ENCODE results near the gene SENP8. TPM values are rescaled to one million over a fixed set of nuclear protein-coding genes. Genes with fewer than 3 reads are reported as not detected.

SENP8 gene
- total RNA-seq, 1 experiment from 2014 or later: 1.8 TPM

DNA sequence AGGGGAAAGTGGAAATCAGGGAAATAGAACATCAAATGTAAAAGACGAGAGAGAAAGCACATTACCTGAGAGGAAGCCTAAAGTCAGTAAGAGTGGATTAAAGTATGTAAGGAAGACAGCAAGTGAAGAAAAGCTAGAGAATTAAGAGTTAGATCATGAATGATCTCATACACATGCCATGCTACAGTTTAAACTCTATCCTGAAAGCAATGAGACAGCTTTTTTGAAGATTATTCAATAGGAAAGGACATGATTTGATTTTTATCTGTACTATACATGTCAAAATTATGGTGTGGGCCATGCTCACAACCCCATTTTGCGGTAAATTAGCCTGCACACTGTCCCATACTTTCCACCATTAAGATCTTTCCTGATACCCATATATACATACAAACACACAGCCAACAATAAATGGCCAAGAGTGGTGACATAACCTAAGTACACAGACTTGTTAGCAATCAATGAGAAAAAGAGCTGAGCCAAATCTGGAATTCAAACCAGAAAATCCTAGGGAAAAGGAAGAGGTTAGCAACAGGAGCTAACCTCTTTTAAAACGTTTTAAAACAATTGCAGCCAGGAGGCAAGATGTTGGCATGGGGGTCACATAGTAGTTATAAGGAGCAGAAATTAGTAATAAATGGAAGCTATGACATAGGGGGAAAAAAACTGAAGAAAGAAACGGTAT is 4.7 kb upstream of the SENP8 start:
- no peak for DNase-seq (ENCODE audit: low spot score)

GRCh38 chr15:72116731-72117485 is 1.3 kb upstream of the SENP8 start:
- no peak for DNase-seq (ENCODE audit: low spot score)

GRCh38 chr15:72117486-72118016 is 652 bp upstream of the SENP8 start:
- peak; percentile 46 for DNase-seq (ENCODE audit: low spot score)

DNA sequence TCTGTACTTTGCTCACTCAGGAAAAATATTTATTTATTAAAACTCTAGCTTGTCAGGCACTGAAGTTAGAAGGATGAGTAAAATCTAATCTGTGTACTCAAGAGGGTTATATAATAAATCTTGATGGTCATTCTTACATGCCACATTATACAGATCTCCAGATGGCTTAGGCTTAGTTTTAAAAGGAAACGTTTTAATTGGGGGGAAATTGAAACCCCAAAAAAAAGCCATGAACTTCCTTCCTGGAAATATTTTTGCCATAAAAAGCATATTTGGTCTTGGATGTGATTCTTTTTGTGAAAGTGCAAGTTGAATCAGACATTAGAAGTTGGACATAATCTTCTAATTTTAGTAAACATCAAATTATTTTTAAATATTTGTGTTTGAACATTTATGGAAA is 6.0 kb downstream of the SENP8 start:
- DNase-seq (ENCODE audit: low spot score): no peak

- DNase-seq (ENCODE audit: low spot score): no peak
Observed at GRCh38 chr15:72127724-72128322, 9.6 kb downstream of the SENP8 start.

GRCh38 chr15:72128359-72128758 is 10.2 kb downstream of the SENP8 start:
- no peak for DNase-seq (ENCODE audit: low spot score)

- DNase-seq (ENCODE audit: low spot score): no peak
Observed at GRCh38 chr15:72130272-72130671, 12.1 kb downstream of the SENP8 start.

DNA sequence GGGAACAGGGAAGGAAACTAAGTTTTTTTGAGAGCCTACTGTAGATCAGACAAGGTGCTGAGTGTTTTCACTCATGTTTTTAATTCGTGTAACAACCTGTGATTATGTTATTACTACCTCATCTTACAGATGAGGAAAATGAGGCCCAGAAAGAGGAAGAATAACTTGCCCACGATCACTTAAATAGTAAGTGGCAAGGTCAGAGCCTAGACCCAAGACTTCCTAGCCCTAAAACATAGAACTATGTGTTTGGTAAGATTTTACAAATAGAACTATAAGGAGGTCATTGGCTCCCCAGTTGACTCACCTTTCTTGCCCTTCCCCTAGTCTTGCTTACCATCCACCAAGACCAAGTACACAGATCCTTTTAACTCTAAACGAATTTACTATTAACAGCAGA is 13.7 kb downstream of the SENP8 start:
- no peak for DNase-seq (ENCODE audit: low spot score)

DNA sequence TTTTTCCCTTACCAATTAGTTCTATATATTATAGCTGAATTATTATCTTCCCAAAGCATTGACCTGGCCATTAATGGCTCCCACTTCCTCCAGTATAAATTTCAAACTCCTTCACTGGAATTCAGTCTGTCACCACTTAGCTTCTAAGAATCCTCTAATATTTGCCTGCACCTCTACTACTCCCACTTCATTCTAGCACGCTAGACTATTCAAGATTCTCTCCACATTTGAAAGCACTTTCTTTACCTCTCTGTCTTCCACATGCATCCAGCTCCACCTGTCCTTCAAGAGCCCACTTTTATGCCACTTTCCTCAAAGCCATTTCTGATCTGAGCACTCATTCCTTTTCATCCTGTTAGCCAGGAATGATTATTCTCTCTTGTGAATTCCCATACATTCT is 15.0 kb downstream of the SENP8 start:
- DNase-seq (ENCODE audit: low spot score): no peak

DNA sequence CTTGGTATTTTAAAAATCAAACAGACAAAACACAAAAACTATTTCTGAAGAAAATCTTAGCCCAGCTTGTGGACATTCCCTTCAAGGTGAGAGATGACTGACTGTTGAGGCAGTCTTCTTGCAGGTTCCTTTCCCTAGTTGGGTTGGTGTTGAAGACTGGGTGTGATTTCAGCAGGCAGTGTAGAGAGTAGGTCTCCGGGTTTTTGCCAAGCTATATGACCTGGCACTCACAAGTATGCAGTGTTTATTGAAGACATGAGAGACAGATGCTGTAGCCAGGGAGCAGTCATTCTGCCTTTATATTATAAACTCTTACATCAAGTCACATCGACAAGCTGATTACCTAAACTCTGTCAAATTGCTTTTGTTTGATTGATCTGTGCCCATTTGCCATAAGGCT is 17.5 kb downstream of the SENP8 start:
- DNase-seq (ENCODE audit: low spot score): no peak

- DNase-seq (ENCODE audit: low spot score): no peak
Observed at GRCh38 chr15:72136170-72137051, 18.2 kb downstream of the SENP8 start.

- no peak for DNase-seq (ENCODE audit: low spot score)
Observed at GRCh38 chr15:72139667-72140066, 21.5 kb downstream of the SENP8 start.

DNA sequence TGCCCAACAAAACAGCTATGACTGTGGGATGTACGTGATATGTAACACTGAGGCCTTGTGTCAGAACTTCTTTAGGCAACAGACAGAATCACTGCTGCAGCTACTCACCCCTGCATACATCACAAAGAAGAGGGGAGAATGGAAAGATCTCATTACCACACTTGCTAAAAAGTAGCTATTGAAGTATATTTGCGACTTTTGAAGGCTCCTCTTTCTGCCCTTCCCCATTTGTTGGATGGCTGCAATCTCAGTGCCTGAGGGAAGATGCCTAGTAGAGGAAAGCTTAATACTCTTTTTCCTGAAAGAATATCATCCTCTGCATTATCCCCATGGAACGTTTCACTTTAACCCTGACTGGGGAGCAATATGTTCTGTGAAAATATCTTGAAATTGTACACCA is 21.9 kb downstream of the SENP8 start:
- DNase-seq (ENCODE audit: low spot score): no peak

DNA sequence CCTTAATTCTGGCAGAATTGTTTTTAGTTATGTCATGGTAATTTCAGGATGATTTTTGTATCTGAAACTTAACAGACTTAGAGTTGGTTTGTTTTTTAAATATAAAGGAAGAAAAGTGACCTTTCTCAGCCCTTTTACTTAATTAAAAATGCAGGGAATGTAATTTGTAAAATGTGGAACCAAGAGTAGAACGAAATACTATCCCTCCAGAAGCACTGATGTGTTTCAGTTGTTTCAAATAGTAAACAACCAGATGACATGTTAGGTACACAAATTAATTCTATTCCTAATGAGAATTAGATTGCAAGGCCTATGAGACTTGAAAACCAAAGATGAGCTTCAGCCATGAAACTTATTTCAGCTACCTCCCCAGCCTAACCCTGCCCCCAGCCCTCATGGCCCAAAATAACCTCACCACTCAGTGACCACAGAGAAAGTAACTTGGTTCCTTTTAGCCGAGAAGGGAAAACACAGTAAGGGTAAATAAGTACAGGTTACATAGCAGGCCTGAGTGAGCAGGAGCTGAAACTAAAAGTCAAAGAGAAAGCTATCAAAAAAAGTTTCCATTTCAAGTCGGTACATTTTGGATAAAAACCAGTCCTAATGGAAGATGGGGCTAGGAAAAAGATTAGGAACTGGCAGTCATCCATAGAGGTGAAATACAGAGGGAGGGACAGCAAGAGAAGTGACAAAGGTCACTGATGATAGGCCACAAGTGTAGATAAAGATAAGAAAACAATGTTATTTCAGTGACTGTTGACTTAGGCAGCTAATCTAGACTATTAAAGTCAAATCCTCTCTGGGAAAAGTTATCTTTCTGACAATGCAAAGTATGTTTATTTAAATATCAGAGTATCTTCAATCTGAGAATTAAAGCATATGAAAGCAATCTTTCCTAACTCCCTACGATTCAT is 23.2 kb downstream of the SENP8 start:
- peak; percentile 50 for DNase-seq (ENCODE audit: low spot score)

DNA sequence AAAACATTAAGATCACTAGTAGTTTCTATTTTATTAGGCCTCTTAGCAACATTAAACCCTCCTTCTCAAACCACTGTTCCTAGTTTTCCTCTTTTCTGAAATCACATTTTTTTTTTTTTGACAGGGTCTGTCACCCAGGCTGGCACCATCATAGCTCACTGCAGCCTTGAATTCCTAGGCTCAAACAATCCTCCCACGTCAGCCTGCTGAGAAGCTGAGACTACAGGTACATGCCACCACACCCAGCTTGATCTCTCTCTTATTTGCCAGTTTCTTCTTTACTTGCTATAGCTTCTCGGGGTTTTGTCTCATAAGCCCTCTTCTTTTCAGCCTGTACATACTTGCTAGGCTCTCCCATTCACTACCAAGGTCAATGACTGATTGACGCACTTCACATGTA is 28.0 kb downstream of the SENP8 start:
- DNase-seq (ENCODE audit: low spot score): no peak

GRCh38 chr15:72146934-72147333 is 28.7 kb downstream of the SENP8 start:
- no peak for DNase-seq (ENCODE audit: low spot score)

DNA sequence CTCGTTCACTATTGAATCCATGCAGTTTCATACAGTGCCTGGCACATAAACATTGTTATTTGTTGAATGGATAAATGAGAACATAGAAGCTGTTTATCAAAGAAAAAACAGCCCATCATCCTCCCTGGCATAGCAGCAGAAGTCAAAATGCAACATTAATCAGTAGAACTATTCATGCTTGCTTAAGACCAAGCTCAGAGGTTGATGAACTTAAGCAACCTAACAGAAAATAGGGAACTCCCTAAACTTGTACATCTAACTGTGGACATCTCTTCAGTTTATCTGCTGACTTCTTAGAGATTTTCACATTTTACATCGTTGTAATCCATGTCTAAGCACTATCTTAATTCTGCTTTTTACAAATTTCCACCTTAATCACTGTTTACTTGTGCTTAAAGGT is 29.2 kb downstream of the SENP8 start:
- no peak for DNase-seq (ENCODE audit: low spot score)

GRCh38 chr15:72153269-72154000 is 35.2 kb downstream of the SENP8 start:
- no peak for DNase-seq (ENCODE audit: low spot score)

DNA sequence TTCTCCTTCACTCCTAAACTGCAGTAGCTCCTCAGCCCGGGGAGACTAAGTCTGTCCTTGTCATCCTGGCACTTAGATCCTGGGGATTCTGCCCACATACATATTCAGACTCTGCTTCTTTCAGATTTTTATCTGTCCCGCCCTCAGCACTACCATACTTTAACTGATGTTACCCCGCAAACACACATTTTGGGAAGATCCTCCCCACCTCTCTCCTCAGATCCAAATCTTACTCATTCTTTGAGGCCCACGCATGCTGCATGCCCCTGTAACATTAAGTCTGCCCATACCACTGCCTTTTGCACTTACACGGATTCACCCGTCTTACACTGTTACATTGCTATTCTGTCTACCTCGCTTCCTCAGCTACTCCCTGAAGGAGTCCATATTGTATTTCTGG is 36.1 kb downstream of the SENP8 start:
- DNase-seq (ENCODE audit: low spot score): no peak

- DNase-seq (ENCODE audit: low spot score): peak; percentile 18
Observed at GRCh38 chr15:72155003-72155621, 36.9 kb downstream of the SENP8 start.
